ENCODE results near the gene SEMA6B.

- TF ChIP-seq EP300 (IDR thresholded peaks at IDR 0.05) (no peak), POLR2A (IDR thresholded peaks at IDR 0.05) (no peak)
Measured at GRCh38 chr19:4576016-4576933, 16.8 kb upstream of the SEMA6B start.

All from stomach (tissue), 4 donors.